ENCODE results near the gene TICAM2. TPM values are rescaled to one million over a fixed set of nuclear protein-coding genes. Genes with fewer than 3 reads are reported as not detected.

TICAM2 gene
- total and polyA plus RNA-seq, 10 of the 15 experiments (the other 5 are each of a cell fraction or from before 2014, with no cell fraction given), result 0.14 to 7.0 (median 2.9) TPM

- H3K79me2 ChIP-seq (ENCODE audit: control insufficient read depth, insufficient read depth, low read length), result no peaks in the 10 kb centered on the region
- intact Hi-C loops (cut with micrococcal nuclease; ENCODE audit: unreplicated experiment), result no loop called here
- FAIRE-seq (no peak), DNase-seq (ENCODE audit: low read depth, low spot score) (no peak), ATAC-seq (no peak)
- no peaks in the 10 kb centered on the region for H3K36me3 ChIP-seq (ENCODE audit: control insufficient read depth in 2 of 2, insufficient read depth in 2 of 2, low read length in 1 of 2)
- no peaks in the 10 kb centered on the region for H3K4me1 ChIP-seq (ENCODE audit: control insufficient read depth, insufficient read depth, low read length)
- BruUV-seq (replicated peaks), result no TSS peak
- H3K4me3 ChIP-seq, result no peak overlapping the region
- 46% methylated on average over 2 of the region's 2 CpGs for WGBS (ENCODE audit: insufficient coverage, insufficient replicate concordance, low lambda C conversion rate, missing lambda C conversion rate)
- no peak overlapping the region for H3K27ac ChIP-seq (ENCODE audit: control insufficient read depth, insufficient read depth)
- H2AFZ ChIP-seq (ENCODE audit: control insufficient read depth, low read depth, low read length), result no peak overlapping the region
- ChIA-PET SMC1A (ENCODE audit: uncharacterized antibody, unreplicated experiment) (interaction anchor here (1.0 to 1.6 kb wide), 3 partner anchors 9 to 175 kb away, joined by 3 to 8 read pairs (median 4); no protein-coding TSS in a partner anchor), POLR2A (no interaction called here), CTCF (interaction anchor here (0.9 to 1.3 kb wide), 3 partner anchors 9 to 134 kb away, joined by 3 to 4 read pairs (median 3); no protein-coding TSS in a partner anchor), RAD21 (ENCODE audit: unreplicated experiment) (interaction anchor here (0.7 kb wide), 1 partner anchor 424 kb away, joined by 3 read pairs; no protein-coding TSS in a partner anchor)
- H3K27me3 ChIP-seq (replicated peaks in 1 of 2; ENCODE audit: control insufficient read depth in 2 of 2, insufficient read depth in 2 of 2, low read length in 1 of 2), result peaks cover 0 to 2% of the 10 kb centered on the region in 2 experiments; a peak in 1 of 4 replicates
- H3K9me3 ChIP-seq (replicated peaks; ENCODE audit: control insufficient read depth, insufficient read depth, low read length), result no peaks in the 10 kb centered on the region
- H3K4me2 ChIP-seq (ENCODE audit: control insufficient read depth, insufficient read depth), result no peak overlapping the region
- no peak overlapping the region for H3K9ac ChIP-seq (ENCODE audit: control insufficient read depth, insufficient read depth, low read length)
- no peak for TF ChIP-seq ZNF687 (IDR thresholded peaks at IDR 0.05)
- no peak for TF ChIP-seq NFXL1 (IDR thresholded peaks at IDR 0.05; ENCODE audit: borderline replicate concordance)
- TF ChIP-seq, protein P1, sequence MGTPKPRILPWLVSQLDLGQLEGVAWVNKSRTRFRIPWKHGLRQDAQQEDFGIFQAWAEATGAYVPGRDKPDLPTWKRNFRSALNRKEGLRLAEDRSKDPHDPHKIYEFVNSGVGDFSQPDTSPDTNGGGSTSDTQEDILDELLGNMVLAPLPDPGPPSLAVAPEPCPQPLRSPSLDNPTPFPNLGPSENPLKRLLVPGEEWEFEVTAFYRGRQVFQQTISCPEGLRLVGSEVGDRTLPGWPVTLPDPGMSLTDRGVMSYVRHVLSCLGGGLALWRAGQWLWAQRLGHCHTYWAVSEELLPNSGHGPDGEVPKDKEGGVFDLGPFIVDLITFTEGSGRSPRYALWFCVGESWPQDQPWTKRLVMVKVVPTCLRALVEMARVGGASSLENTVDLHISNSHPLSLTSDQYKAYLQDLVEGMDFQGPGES (IDR thresholded peaks at IDR 0.05), result no peak
- TF ChIP-seq BACH1 (IDR thresholded peaks at IDR 0.05; ENCODE audit: borderline replicate concordance), result no peak
- no peak for TF ChIP-seq RUNX3 (IDR thresholded peaks at IDR 0.05; ENCODE audit: low read length)
- in situ Hi-C loops (cut with MboI), result no loop called here
- no peaks in the 10 kb centered on the region; the same call in 1 of the 2 replicates for H4K20me1 ChIP-seq (ENCODE audit: control insufficient read depth, insufficient read depth)
Observed at GRCh38 chr5:115644046-115644445, 41.8 kb upstream of the TICAM2 start.

All from GM12878 (cell line).